AG09319 (cell line): Measurements from ENCODE around the gene DPYD.

Experiments used
- DNase-seq: peaks from one replicate; pipeline ENCODE4 v3.0.0-alpha.2; 2010; ENCODE audit warnings: low read depth; ENCODE audit errors: extremely low read depth
- TF ChIP-seq, protein P1 (sequence below): IDR thresholded peaks from 2 replicates; pipeline ENCODE4 v1.5.1; 2011; ENCODE audit warnings: low read depth, mild to moderate bottlenecking, inconsistent platforms, low read length, moderate library complexity

The DPYD gene

DNA sequence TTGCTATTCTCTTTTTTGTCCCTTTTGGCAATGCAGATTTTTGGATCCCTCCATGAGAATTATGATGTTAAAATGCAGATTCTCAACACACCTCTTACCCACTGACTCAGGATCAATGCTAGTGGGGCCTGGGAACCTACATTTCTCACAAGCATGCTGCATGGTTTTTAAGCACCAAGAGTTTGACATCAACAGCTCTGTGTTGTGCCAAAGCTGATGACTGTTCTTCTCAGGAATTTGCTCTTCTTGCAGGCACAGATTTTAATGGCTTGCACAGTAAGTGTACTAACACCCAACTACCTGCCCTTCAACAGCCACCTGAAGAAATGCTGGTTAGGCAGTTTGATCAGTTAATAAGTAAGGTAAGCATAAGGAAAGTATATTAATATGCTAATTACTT lies 730.5 kb downstream of the DPYD start:
- TF ChIP-seq, protein P1, sequence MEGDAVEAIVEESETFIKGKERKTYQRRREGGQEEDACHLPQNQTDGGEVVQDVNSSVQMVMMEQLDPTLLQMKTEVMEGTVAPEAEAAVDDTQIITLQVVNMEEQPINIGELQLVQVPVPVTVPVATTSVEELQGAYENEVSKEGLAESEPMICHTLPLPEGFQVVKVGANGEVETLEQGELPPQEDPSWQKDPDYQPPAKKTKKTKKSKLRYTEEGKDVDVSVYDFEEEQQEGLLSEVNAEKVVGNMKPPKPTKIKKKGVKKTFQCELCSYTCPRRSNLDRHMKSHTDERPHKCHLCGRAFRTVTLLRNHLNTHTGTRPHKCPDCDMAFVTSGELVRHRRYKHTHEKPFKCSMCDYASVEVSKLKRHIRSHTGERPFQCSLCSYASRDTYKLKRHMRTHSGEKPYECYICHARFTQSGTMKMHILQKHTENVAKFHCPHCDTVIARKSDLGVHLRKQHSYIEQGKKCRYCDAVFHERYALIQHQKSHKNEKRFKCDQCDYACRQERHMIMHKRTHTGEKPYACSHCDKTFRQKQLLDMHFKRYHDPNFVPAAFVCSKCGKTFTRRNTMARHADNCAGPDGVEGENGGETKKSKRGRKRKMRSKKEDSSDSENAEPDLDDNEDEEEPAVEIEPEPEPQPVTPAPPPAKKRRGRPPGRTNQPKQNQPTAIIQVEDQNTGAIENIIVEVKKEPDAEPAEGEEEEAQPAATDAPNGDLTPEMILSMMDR, result no peak
- DNase-seq, result no peak

DNA sequence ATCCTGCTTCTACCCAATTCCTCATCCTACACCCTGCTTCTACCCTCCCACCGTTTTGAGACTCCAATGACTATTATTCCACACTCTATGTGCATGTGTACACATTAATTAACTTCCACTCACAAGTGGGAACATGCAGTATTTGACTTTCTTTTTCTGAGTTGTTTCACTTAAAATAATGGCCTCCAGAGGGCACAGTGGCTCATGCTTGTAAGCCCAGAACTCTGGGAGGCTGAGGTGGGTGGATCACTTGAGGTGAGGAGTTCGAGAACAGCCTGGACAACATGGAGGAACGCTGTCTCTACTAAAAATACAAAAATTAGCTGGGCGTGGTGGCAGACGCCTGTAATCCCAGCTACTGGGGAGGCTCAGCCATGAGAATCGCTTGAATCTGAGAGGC lies 734.5 kb downstream of the DPYD start:
- no peak for DNase-seq
- TF ChIP-seq, protein P1, result no peak; the same call in 1 of the 2 replicates

DNA sequence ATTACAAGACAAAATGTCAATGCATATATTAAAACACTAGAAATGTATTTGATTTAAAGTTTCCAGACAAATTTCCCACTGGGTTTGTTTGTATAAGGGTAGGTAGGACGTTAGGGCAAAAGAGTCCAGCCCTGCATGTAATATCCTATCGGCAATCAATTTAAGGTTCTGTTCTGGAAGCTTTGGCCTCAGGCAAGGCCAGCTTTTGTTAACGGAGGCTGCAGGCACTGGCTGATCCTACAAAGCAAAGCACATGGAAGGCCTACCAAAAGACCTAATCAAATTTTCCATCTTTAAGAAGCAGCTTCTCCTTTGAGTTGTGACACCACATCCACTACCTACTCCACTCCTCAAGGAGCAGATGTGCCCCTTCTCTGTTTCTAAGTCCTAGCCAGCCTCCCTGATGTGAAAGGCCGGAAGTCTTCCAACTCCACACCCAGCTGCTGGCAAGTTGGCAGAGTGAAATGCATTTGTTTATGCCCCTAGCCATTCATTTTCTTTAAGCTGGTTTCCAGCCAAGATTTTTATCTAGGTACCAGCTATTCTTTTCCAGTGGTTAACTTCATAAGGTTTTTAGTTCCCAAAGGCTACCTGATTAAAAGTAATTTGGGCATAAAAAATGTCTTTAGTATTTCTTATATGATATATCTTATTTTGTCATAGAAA lies 746.7 kb downstream of the DPYD start:
- TF ChIP-seq, protein P1, result no peak
- no peak for DNase-seq

DNA sequence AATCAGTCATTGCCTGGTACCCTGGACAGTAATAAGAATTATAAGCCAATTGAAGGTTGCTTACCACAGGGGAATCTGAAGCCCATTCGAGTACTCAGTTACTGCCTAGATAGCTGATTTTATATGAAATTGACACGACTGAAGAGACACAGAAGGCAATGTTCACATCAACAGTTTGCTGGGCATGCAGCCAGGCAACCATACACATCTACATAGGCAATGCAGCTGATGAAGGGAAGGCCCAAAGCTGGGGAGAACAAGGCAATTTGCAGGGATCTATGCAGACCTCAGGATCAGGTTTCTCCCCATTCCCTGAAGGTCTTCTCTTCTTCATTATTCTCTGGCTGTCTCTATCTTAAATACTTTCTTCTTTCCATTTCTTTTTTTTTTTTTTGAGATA lies 750.5 kb downstream of the DPYD start:
- TF ChIP-seq, protein P1, result no peak
- no peak for DNase-seq

DNA sequence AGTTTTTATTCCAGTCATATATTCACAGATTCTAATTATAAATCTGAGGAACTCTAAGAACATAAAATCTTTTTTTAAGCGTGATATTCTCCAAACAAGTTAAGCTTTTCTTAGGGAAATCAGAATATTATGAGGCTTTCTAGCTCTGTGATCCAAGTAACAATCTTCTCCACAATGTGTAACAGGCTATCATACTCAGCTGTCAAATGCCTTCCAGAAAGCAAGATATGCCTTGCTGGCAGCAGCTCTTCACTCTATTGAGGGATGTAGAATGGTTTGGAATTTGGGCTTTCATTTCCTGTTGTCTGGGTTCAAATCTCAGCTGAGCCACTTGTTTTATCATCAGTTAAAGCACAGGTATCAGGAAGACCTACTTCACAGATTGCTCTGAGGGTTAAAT lies 752.8 kb downstream of the DPYD start:
- DNase-seq, result no peak
- TF ChIP-seq, protein P1, result no peak

DNA sequence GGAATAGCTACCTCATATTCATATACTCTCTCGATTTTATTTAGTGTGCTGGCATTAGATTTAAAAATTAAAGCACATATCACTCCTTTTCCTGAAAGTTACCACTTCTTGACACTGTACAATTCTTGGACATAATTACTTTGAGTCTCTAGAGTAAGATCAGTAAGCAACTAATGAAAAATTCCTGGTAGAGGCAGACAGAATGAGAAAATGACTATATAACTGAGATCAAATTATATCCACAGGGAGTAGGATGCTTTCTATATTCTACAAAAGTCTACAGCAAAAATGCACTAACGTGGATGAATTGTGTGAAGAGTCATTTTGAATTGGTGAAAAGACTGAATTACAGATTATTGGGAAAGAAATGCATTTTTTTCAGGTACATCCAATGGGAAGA lies 753.6 kb downstream of the DPYD start:
- TF ChIP-seq, protein P1, result no peak
- DNase-seq, result no peak

DNA sequence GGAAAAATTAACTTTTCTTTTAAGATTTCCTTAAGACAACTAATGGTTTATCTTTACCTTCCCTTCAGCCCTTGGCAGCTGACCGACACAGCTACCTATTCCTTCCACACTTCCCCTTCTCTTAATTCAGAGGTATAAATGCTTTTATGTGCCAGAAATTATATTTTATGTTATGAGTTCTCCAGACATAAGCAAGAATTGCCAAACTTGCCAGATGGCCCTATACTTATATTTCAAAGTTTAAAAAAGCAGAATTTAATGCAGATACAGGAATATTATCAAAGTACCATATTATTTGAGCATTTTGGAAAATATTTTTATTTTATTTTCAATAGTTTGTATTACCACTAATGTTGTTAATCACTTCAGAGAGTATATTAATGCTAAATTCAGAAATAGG lies 754.2 kb downstream of the DPYD start:
- TF ChIP-seq, protein P1, result no peak
- DNase-seq, result no peak
